SU-DHL-6 (cell line): ENCODE measurements around the gene PLXDC2.

Source experiments
- H2AFZ ChIP-seq: fragments of 200-600 bp; sonication (generic); 2 replicates; pipeline ENCODE4 v1.6.1; 2014; ENCODE audit warnings: low read depth, mild to moderate bottlenecking, moderate library complexity, mixed read lengths, antibody characterized with exemption, low read length; ENCODE audit not compliant: severe bottlenecking
- H3F3A ChIP-seq: fragments of 200-600 bp; shearing (Covaris generic); 2 replicates; pipeline ENCODE4 v1.6.0; 2016; ENCODE audit warnings: antibody characterized with exemption, mild to moderate bottlenecking; ENCODE audit not compliant: insufficient read depth
- H3K27ac ChIP-seq: fragments of 200-600 bp; sonication (generic); 2 replicates; pipeline ENCODE4 v1.5.1; 2016; ENCODE audit warnings: low read depth, mild to moderate bottlenecking, low read length, moderate library complexity, mixed read lengths
- H3K27me3 ChIP-seq: fragments of 200-600 bp; sonication (generic), shearing (Covaris generic); 2 replicates; pipeline ENCODE4 v1.6.0; 2014; ENCODE audit warnings: mild to moderate bottlenecking, low read length
- H3K36me3 ChIP-seq: fragments of 200-600 bp; sonication (generic); 2 replicates; pipeline ENCODE4 v1.6.1; 2014; ENCODE audit warnings: mild to moderate bottlenecking, low read length, mixed read lengths
- H3K4me2 ChIP-seq: fragments of 300-600, 200-600 bp; shearing (Covaris generic), sonication (generic); 2 replicates; pipeline ENCODE4 v1.6.0; 2014; ENCODE audit warnings: low read length, low read depth, mild to moderate bottlenecking; ENCODE audit not compliant: poor library complexity, severe bottlenecking
- H3K4me3 ChIP-seq: fragments of 200-600 bp; sonication (generic); 2 replicates; pipeline ENCODE4 v1.5.1; 2014; ENCODE audit warnings: antibody characterized with exemption, low read length, mild to moderate bottlenecking, mixed read lengths; ENCODE audit not compliant: insufficient read depth, poor library complexity, severe bottlenecking
- H3K79me2 ChIP-seq: fragments of 200-600 bp; sonication (generic); 2 replicates; pipeline ENCODE4 v1.6.1; 2014; ENCODE audit warnings: mild to moderate bottlenecking, low read length, moderate library complexity; ENCODE audit not compliant: insufficient read depth
- H3K9ac ChIP-seq: fragments of 200-600 bp; sonication (generic); 2 replicates; pipeline ENCODE4 v1.7.0; 2014; ENCODE audit warnings: mild to moderate bottlenecking, low read length
- H3K9me2 ChIP-seq: fragments of 200-600 bp; sonication (generic); replicated peaks from 2 replicates; pipeline ENCODE4 v1.6.1; 2014; ENCODE audit warnings: low read length; ENCODE audit not compliant: insufficient read depth
- H3K9me3 ChIP-seq: fragments of 200-600 bp; sonication (generic); 2 replicates; pipeline ENCODE4 v1.6.1; 2014; ENCODE audit warnings: low read length, mixed read lengths; ENCODE audit not compliant: insufficient read depth
- H4K20me1 ChIP-seq: fragments of 200-600 bp; sonication (generic); 2 replicates; pipeline ENCODE4 v1.6.1; 2014; ENCODE audit warnings: low read depth, mild to moderate bottlenecking, antibody characterized with exemption, low read length, moderate library complexity, mixed read lengths
- EZH2phosphoT487 ChIP-seq: fragments of 200-600 bp; sonication (generic), shearing (Covaris generic); conservative IDR thresholded peaks from 2 replicates; pipeline ENCODE4 v1.6.1; 2018; ENCODE audit warnings: mild to moderate bottlenecking, antibody characterized with exemption, low read length, moderate library complexity, mixed read lengths
- TF ChIP-seq, protein P1 (sequence below): fragments of 200-600 bp; sonication (generic); IDR thresholded peaks from one replicate; pipeline ENCODE4 v1.5.1; 2017; ENCODE audit warnings: antibody characterized with exemption, mild to moderate bottlenecking, low read length, moderate library complexity; ENCODE audit not compliant: insufficient read depth, poor library complexity, severe bottlenecking

PLXDC2 gene

DNA sequence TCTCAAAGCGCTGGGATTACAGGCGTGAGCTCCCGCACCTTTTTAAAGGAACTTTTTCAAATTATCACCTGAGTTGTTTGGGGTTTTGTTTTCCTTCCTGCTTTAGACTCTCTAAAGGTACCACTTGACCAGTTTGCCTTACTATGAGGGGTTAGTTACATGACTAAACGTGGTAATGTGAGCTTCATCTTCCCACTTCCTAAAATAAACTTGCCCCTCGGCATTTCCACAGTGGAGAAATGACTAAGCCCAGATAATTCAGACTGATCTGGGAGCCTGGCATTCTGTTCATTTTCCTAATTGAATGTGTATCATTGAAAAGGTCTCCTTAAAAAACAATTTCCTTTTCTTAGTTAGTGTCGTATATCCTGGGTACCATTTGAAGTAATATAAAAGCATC, 163.4 kb downstream of the PLXDC2 start:
- no peaks in the 10 kb centered on the region for H4K20me1 ChIP-seq
- H3K9me2 ChIP-seq = no peaks in the 10 kb centered on the region
- H3F3A ChIP-seq = no peaks in the 10 kb centered on the region
- H3K27me3 ChIP-seq = no peaks in the 10 kb centered on the region
- no peak overlapping the region for H3K4me2 ChIP-seq
- no peak overlapping the region for H3K9ac ChIP-seq
- no peaks in the 10 kb centered on the region for H3K9me3 ChIP-seq
- no peak overlapping the region for H2AFZ ChIP-seq
- H3K36me3 ChIP-seq = no peaks in the 10 kb centered on the region
- H3K79me2 ChIP-seq = no peaks in the 10 kb centered on the region
- H3K27ac ChIP-seq = no peak overlapping the region
- no peak overlapping the region for H3K4me3 ChIP-seq
- no peak for TF ChIP-seq EZH2phosphoT487
- TF ChIP-seq, protein P1, sequence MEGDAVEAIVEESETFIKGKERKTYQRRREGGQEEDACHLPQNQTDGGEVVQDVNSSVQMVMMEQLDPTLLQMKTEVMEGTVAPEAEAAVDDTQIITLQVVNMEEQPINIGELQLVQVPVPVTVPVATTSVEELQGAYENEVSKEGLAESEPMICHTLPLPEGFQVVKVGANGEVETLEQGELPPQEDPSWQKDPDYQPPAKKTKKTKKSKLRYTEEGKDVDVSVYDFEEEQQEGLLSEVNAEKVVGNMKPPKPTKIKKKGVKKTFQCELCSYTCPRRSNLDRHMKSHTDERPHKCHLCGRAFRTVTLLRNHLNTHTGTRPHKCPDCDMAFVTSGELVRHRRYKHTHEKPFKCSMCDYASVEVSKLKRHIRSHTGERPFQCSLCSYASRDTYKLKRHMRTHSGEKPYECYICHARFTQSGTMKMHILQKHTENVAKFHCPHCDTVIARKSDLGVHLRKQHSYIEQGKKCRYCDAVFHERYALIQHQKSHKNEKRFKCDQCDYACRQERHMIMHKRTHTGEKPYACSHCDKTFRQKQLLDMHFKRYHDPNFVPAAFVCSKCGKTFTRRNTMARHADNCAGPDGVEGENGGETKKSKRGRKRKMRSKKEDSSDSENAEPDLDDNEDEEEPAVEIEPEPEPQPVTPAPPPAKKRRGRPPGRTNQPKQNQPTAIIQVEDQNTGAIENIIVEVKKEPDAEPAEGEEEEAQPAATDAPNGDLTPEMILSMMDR = no peak

DNA sequence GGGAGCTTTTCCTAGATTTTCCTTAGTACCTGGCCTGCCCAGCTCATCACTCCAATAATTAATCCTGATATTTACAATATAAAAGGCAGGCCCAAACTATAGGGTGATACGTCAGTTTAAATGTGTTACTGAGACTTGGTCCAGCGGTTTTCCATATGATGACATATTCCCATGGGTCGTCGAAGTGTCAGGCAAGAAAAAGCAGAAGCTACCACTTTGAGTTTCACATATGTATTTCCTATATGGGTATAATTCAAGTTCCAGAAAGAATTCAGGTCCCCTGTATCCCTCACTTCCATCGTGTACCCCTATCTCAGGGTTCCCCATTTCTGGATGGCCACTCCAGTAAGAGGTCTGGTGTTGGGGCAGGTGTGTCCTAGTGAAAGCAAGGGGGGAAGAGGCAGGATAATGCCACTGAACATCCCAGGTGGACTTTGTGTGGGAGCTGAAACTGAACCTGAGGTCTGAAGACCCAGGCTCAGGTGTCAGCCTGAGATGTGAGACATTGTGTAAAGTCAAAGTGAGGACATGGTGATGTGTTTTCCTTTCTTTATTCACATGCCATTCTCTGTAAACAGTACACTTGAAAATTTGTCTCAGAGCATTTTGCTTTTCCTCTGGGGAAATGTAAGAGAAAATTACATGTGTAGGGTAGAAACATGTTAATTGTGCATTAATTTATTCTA, 167.8 kb downstream of the PLXDC2 start:
- no peak overlapping the region for H3K9ac ChIP-seq

DNA sequence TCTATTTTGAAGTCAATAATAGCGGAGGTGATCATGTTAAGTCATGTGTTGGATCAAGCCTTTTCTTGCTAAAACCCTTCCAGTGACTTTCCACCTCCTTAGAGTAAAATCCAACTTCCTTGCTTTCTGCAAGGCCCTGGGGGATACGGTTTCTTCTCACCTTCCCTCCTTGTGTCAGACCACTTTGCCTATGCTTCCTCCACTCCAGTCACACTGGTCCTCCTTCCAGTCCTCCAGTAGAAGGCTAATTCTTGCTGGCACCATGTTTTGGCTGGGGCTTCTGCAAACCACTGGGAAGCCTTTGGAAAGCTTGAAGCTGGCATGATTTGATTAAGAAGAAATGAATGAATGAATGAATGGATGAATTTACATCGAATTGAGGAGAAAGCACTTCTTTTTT, 169.5 kb downstream of the PLXDC2 start:
- TF ChIP-seq, protein P1 = no peak
- TF ChIP-seq EZH2phosphoT487 = no peak
- Histone ChIP-seq H3K79me2 (no peaks in the 10 kb centered on the region), H2AFZ (no peak overlapping the region), H4K20me1 (no peaks in the 10 kb centered on the region), H3F3A (no peaks in the 10 kb centered on the region), H3K9me2 (no peaks in the 10 kb centered on the region), H3K27ac (no peak overlapping the region), H3K9ac (no peak overlapping the region), H3K27me3 (no peaks in the 10 kb centered on the region), H3K9me3 (no peaks in the 10 kb centered on the region), H3K4me3 (no peak overlapping the region), H3K36me3 (no peaks in the 10 kb centered on the region), H3K4me2 (no peak overlapping the region)

More for the DNA sequence above, 167.8 kb downstream of the PLXDC2 start:
- Histone ChIP-seq H3K27me3 (no peaks in the 10 kb centered on the region), H3K9me2 (no peaks in the 10 kb centered on the region), H2AFZ (no peak overlapping the region), H3K9me3 (no peaks in the 10 kb centered on the region), H3K27ac (no peak overlapping the region), H3K4me3 (no peak overlapping the region), H3F3A (no peaks in the 10 kb centered on the region), H3K79me2 (no peaks in the 10 kb centered on the region), H4K20me1 (no peaks in the 10 kb centered on the region), H3K4me2 (no peak overlapping the region), H3K36me3 (no peaks in the 10 kb centered on the region)
- no peak for TF ChIP-seq EZH2phosphoT487
- TF ChIP-seq, protein P1 = no peak
